ENCODE results near the gene LRIG1.

DNA sequence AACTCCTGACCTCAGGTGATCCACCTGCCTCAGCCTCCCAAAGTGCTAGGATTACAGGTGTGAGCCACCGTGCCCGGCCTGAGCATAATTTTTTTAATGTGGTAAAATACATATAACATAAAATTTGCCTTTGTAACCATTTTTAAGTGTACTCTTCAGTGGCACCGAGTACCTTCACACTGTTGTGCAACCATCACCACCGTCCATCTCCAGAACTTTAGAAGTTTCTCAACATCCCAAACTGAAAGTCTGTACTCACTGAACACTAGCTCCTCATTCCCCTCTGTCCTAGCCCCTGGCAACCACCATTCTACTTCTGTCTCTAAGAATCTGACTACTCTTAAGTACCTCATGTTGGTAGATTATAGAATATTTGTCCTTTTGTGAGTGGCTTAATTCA lies 35.2 kb downstream of the LRIG1 start:
- TF ChIP-seq ARNTL (CRISPR knock-in tag; IDR thresholded peaks at IDR 0.05; ENCODE audit: borderline replicate concordance, low read depth) (no peak), ZNF565 (CRISPR knock-in tag; conservative IDR thresholded peaks at IDR 0.05; ENCODE audit: low read depth) (no peak), PPARA (CRISPR knock-in tag; IDR thresholded peaks at IDR 0.05; ENCODE audit: borderline replicate concordance) (no peak), OSR1 (CRISPR knock-in tag; IDR thresholded peaks at IDR 0.05) (no peak), ZFP3 (CRISPR knock-in tag; IDR thresholded peaks at IDR 0.05) (no peak), ZFP30 (CRISPR knock-in tag; IDR thresholded peaks at IDR 0.05) (no peak), GLIS3 (CRISPR knock-in tag; IDR thresholded peaks at IDR 0.05) (no peak), CSDC2 (CRISPR knock-in tag; IDR thresholded peaks at IDR 0.05) (no peak), SNAI2 (CRISPR knock-in tag; IDR thresholded peaks at IDR 0.05) (no peak)
